AG10803 (cell line): ENCODE measurements around the gene SLCO4C1.
A peak's percentile ranks its signal among the peaks of the same experiment; 100 is the strongest.

ENCODE experiments used
- DNase-seq: peaks from one replicate; pipeline ENCODE4 v3.0.0; 2010; ENCODE audit warnings: low read depth
- H3K4me3 ChIP-seq: 2 replicates; pipeline ENCODE4 v1.5.1; 2011; ENCODE audit warnings: mild to moderate bottlenecking, low read length, control low read depth
- TF ChIP-seq, protein P1 (sequence below): conservative IDR thresholded peaks from 2 replicates; pipeline ENCODE4 v1.5.1; 2011; ENCODE audit warnings: mild to moderate bottlenecking, low read length, control low read depth, inconsistent platforms

The SLCO4C1 gene

DNA sequence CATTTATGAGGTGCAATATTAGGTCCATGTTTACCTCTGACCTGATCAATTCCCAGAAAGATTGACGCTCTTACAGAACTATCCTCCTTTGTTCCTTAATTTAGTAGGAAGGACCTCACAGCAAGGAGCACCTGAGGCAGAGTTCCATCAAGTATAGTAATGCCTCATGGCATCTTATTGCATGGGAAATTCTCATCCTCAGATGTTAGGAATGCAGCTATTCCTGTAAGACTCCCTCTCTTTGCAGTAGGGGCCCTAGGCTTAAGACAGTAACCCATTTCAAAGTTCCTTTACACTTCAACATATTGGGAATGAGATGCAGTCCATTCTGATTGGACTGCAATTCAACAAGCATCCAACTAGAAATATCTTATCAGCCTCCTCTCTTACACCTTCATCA lies 69.8 kb downstream of the SLCO4C1 start:
- no peak overlapping the region for H3K4me3 ChIP-seq
- DNase-seq = no peak
- TF ChIP-seq, protein P1, sequence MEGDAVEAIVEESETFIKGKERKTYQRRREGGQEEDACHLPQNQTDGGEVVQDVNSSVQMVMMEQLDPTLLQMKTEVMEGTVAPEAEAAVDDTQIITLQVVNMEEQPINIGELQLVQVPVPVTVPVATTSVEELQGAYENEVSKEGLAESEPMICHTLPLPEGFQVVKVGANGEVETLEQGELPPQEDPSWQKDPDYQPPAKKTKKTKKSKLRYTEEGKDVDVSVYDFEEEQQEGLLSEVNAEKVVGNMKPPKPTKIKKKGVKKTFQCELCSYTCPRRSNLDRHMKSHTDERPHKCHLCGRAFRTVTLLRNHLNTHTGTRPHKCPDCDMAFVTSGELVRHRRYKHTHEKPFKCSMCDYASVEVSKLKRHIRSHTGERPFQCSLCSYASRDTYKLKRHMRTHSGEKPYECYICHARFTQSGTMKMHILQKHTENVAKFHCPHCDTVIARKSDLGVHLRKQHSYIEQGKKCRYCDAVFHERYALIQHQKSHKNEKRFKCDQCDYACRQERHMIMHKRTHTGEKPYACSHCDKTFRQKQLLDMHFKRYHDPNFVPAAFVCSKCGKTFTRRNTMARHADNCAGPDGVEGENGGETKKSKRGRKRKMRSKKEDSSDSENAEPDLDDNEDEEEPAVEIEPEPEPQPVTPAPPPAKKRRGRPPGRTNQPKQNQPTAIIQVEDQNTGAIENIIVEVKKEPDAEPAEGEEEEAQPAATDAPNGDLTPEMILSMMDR = no peak

GRCh38 chr5:102223542-102224477 lies 72.3 kb downstream of the SLCO4C1 start:
- peak; percentile 9 for DNase-seq
- no peak overlapping the region for H3K4me3 ChIP-seq
- TF ChIP-seq, protein P1 = peak; percentile 36

GRCh38 chr5:102222772-102223171 lies 73.3 kb downstream of the SLCO4C1 start:
- TF ChIP-seq, protein P1 = no peak
- H3K4me3 ChIP-seq = no peak overlapping the region
- no peak for DNase-seq

- H3K4me3 ChIP-seq = no peak overlapping the region
- DNase-seq = no peak
- TF ChIP-seq, protein P1 = no peak
Measured at GRCh38 chr5:102221949-102222348, 74.1 kb downstream of the SLCO4C1 start.

DNA sequence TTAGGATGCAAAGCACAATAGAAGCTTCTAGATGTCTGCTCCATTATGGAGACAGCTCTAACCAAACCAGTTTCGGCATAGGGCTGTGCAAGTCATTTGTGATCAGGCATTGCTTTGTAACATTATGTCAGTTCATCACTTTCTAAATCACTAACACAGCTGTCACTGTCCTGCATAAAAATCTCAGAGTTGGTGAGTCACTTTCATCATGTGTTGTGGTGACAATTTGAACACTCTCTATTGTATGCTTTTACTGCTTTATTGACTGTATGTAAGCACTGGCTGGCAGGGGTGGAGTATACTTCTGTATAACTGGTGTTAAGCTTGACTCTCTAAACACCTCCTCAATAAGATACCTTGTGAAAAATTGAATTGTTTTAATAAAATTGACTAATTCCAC lies 77.9 kb downstream of the SLCO4C1 start:
- no peak overlapping the region for H3K4me3 ChIP-seq
- TF ChIP-seq, protein P1 = no peak
- DNase-seq = no peak

DNA sequence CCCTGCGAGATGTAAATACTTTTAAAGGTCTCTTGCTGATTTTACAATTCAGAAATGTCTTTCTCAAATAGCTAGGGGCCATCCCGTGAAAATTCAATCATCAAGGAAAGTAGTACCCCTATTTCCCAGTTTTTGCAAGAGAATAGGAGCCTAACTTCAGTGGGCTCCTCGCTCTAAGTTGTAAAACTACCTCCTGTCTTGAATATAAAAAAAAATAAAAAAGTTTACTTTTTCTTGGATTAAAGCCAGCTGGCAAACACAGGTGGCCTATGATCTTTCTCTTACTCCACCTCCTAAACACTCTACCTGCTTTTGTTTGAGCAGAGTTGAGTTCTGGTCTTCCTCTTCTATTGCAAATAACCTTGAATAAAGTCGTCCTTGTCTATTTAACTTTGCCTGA lies 79.4 kb downstream of the SLCO4C1 start:
- no peak overlapping the region for H3K4me3 ChIP-seq
- no peak for DNase-seq
- TF ChIP-seq, protein P1 = no peak

GRCh38 chr5:102211165-102211564 lies 84.9 kb downstream of the SLCO4C1 start:
- no peak overlapping the region for H3K4me3 ChIP-seq
- no peak for DNase-seq
- TF ChIP-seq, protein P1 = no peak
